Uterus (tissue), 4 donors: ENCODE results near the gene NELL1. TPM values are rescaled to one million over a fixed set of nuclear protein-coding genes. Genes with fewer than 3 reads are reported as not detected.

ENCODE experiments used
- DNase-seq, 2 donors: peaks; one replicate each; pipeline ENCODE4 v3.0.0-alpha.2; 2019 to 2020
- H3K27ac ChIP-seq, 2 donors: fragments of 200-600 bp; sonication (generic); 1 replicate in 1 of 2; 2 replicates in 1 of 2; pipeline ENCODE4 v1.5.1; 2016 to 2018
- H3K27me3 ChIP-seq, 2 donors: fragments of 200-600 bp; sonication (generic); one replicate each; pipeline ENCODE4 v1.5.1; 2018 to 2019; ENCODE audit warnings: control low read depth in 1 of 2
- H3K36me3 ChIP-seq, 2 donors: fragments of 200-600 bp; sonication (generic); one replicate each; pipeline ENCODE4 v1.5.1; 2019; ENCODE audit warnings: control low read depth in 1 of 2
- H3K4me1 ChIP-seq, 2 donors: fragments of 200-600 bp; sonication (generic); one replicate each; pipeline ENCODE4 v1.5.1; 2018 to 2019; ENCODE audit warnings: control low read depth in 1 of 2
- H3K4me3 ChIP-seq, 2 donors: fragments of 200-600 bp; sonication (generic); 1 replicate in 1 of 2; 2 replicates in 1 of 2; pipeline ENCODE4 v1.5.1; 2018 to 2019; ENCODE audit warnings: mild to moderate bottlenecking in 1 of 2
- H3K9me3 ChIP-seq, 2 donors: fragments of 200-600 bp; sonication (generic); one replicate each; pipeline ENCODE4 v1.5.1; 2019; ENCODE audit warnings: control low read depth in 1 of 2
- CTCF ChIP-seq, 4 experiments: fragments of 200-600 bp in 2 of 4; fragments of 450-650 bp in 2 of 4; sonication (generic) in 2 of 4; IDR thresholded peaks; one replicate each; pipeline ENCODE4 v1.5.1; 2016 to 2019; ENCODE audit warnings: antibody characterized with exemption in 4 of 4, mild to moderate bottlenecking in 2 of 4, moderate library complexity in 1 of 4
- POLR2A ChIP-seq, 2 donors: fragments of 450-650 bp; IDR thresholded peaks; one replicate each; pipeline ENCODE4 v1.6.1; 2016; ENCODE audit warnings: antibody characterized with exemption in 2 of 2, mild to moderate bottlenecking in 1 of 2, moderate library complexity in 1 of 2
- intact Hi-C: fragments of 100-400 bp; cut with DNase I; formaldehyde crosslinking; loops from one replicate; pipeline ENCODE4 v1.15.1; 2023; ENCODE audit warnings: low total_unique reads
- total RNA-seq, 4 donors: library from RNA; depleted of rRNA in 3 of 4; stranded (reverse); fragments of >200 nt in 3 of 4; gene quantifications; one replicate each; pipeline versions ENCODE4 v1.1.0 to v1.2.4, GENCODE V29; 2014 to 2023
- donor health status: DM: yes; HTN: yes; CAD: no.

NELL1 gene
- total RNA-seq, 4 donors from 2014 or later = 0.34 to 25.1 TPM; not detected in 2

- H3K9me3 ChIP-seq = no peaks in the 10 kb centered on the region
- no peak for DNase-seq
- no peaks in the 10 kb centered on the region for H3K36me3 ChIP-seq
- intact Hi-C loops = no loop called here
- H3K27ac ChIP-seq = no peak overlapping the region
- no peaks in the 10 kb centered on the region for H3K27me3 ChIP-seq
- no peak for TF ChIP-seq POLR2A (IDR thresholded peaks at IDR 0.05)
- TF ChIP-seq CTCF (IDR thresholded peaks at IDR 0.05) = no peak
- no peak overlapping the region for H3K4me3 ChIP-seq
- no peaks in the 10 kb centered on the region for H3K4me1 ChIP-seq
These were observed 520.8 kb downstream of the NELL1 start for GRCh38 chr11:21190181-21190580.

DNA sequence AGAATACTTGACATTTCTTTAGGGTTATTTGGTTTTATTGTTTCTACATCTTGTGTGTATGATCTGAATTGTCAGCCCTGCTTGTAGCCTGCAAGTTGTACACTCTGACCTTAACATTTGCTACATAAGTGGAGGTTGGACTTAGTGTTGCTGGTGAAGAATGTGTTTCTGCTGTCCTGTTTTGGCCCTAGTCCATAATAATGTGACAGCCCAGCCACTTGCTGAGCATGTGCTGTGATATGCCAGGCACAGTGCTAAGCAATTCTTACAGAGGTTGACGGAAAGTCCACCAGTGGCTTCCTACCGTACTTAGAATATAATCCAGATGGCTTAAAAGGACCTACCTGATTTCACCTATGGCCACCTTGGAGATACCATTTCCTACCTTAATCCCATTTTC is 526.6 kb downstream of the NELL1 start:
- Histone ChIP-seq H3K4me1 (no peaks in the 10 kb centered on the region), H3K27me3 (no peaks in the 10 kb centered on the region), H3K9me3 (no peaks in the 10 kb centered on the region), H3K4me3 (no peak overlapping the region), H3K27ac (no peak overlapping the region), H3K36me3 (no peaks in the 10 kb centered on the region)
- intact Hi-C loops = no loop called here
- no peak for DNase-seq
- TF ChIP-seq CTCF (IDR thresholded peaks at IDR 0.05) = no peak
- TF ChIP-seq POLR2A (IDR thresholded peaks at IDR 0.05) = no peak

GRCh38 chr11:21198498-21198897 is 529.1 kb downstream of the NELL1 start:
- TF ChIP-seq CTCF (IDR thresholded peaks at IDR 0.05) (no peak), POLR2A (IDR thresholded peaks at IDR 0.05) (no peak)
- Histone ChIP-seq H3K4me3 (no peak overlapping the region), H3K27me3 (no peaks in the 10 kb centered on the region), H3K4me1 (no peaks in the 10 kb centered on the region), H3K36me3 (no peaks in the 10 kb centered on the region), H3K9me3 (no peaks in the 10 kb centered on the region), H3K27ac (no peak overlapping the region)
- intact Hi-C loops = no loop called here
- no peak for DNase-seq

DNA sequence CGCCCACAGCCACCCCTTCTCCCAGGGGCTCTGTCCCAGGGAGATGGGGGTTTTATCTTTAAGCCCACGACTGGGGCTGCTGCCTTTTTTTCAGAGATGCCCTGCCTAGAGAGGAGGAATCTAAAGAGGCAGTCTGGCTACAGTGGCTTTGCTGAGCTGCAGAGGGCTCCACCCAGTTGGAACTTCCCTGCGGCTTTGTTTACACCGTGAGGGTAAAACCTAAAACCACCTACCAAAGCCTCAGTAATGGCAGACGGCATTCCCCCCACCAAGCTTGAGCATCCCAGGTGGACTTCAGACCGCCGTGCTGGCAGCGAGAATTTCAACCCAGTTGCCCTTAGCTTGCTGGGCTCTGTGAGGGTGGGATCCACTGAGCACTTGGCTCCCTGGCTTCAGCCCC is 535.8 kb downstream of the NELL1 start:
- H3K9me3 ChIP-seq = no peaks in the 10 kb centered on the region
- no peak overlapping the region for H3K27ac ChIP-seq
- H3K4me3 ChIP-seq = no peak overlapping the region
- H3K4me1 ChIP-seq = no peaks in the 10 kb centered on the region
- no peak for DNase-seq
- H3K27me3 ChIP-seq = no peaks in the 10 kb centered on the region
- H3K36me3 ChIP-seq = no peaks in the 10 kb centered on the region
- TF ChIP-seq CTCF (IDR thresholded peaks at IDR 0.05) (no peak), POLR2A (IDR thresholded peaks at IDR 0.05) (no peak)
- intact Hi-C loops = no loop called here

DNA sequence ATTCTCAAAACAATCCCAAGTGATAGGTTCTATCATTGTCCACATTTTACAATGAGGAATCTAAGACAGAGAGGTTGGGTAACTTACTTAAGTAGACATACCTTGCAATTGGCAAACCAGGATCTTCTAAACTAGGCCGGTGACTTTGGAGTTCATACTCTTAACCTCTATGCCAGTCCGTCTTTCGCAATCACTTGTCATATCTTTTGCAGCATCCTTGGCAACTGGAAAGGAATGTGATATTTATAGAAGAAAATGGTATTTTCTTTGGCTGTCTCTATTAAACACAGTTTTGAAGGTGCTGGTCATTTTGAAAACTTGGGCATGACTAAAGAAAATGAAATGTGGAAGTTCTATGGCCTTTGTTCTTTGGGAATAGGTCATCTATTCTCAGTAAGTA is 556.5 kb downstream of the NELL1 start:
- Histone ChIP-seq H3K9me3 (peaks cover 0 to 3% of the 10 kb centered on the region in 2 donors), H3K27me3 (no peaks in the 10 kb centered on the region), H3K27ac (no peak overlapping the region), H3K4me1 (no peaks in the 10 kb centered on the region), H3K36me3 (no peaks in the 10 kb centered on the region), H3K4me3 (no peak overlapping the region)
- intact Hi-C loops = no loop called here
- TF ChIP-seq CTCF (IDR thresholded peaks at IDR 0.05) (no peak), POLR2A (IDR thresholded peaks at IDR 0.05) (no peak)
- DNase-seq = no peak
